HepG2 (cell line): ENCODE data around the gene PVRIG. TPM values are rescaled to one million over a fixed set of nuclear protein-coding genes. Genes with fewer than 3 reads are reported as not detected.
A peak's percentile ranks its signal among the peaks of the same experiment; 100 is the strongest.

ENCODE experiments used
- GABPB1 ChIP-seq: IDR thresholded peaks from 2 replicates; pipeline ENCODE4 v1.6.1; 2016; ENCODE audit warnings: mild to moderate bottlenecking, missing genetic modification reagents, moderate library complexity, missing compliant biosample characterization
- LCORL ChIP-seq, 2 experiments: fragments of 450-650 bp in 1 of 2; sonication (generic) in 1 of 2; formaldehyde crosslinking in 1 of 2; IDR thresholded peaks; 2 replicates each; pipeline versions ENCODE4 v1.5.0 to v1.6.1; 2017 to 2020; ENCODE audit warnings: antibody characterized with exemption in 1 of 2, missing genetic modification reagents in 1 of 2
- SAP130 ChIP-seq: IDR thresholded peaks from 2 replicates; pipeline ENCODE4 v1.6.1; 2016; ENCODE audit warnings: low read depth
- SP4 ChIP-seq: sonication (generic); formaldehyde crosslinking; IDR thresholded peaks from 2 replicates; pipeline ENCODE4 v1.8.1; 2023; ENCODE audit warnings: mild to moderate bottlenecking, missing genetic modification reagents
- STAG1 ChIP-seq: sonication (generic); formaldehyde crosslinking; IDR thresholded peaks from 2 replicates; pipeline ENCODE4 v1.4.0; 2020; ENCODE audit warnings: missing genetic modification reagents
- THAP11 ChIP-seq: IDR thresholded peaks from 2 replicates; pipeline ENCODE4 v1.6.1; 2016; ENCODE audit warnings: missing biosample characterization, missing genetic modification reagents
- ZBTB8A ChIP-seq: sonication (generic); formaldehyde crosslinking; IDR thresholded peaks from 2 replicates; pipeline ENCODE4 v1.4.0; 2020; ENCODE audit warnings: mild to moderate bottlenecking, low read depth, missing genetic modification reagents, borderline replicate concordance
- ZNF572 ChIP-seq: sonication (generic); formaldehyde crosslinking; IDR thresholded peaks from 2 replicates; pipeline ENCODE4 v1.5.1; 2020; ENCODE audit warnings: mild to moderate bottlenecking, missing genetic modification reagents
- ZNF777 ChIP-seq: sonication (generic); formaldehyde crosslinking; IDR thresholded peaks from 2 replicates; pipeline ENCODE4 v1.4.0; 2020; ENCODE audit warnings: missing genetic modification reagents
- ZSCAN21 ChIP-seq: sonication (generic); formaldehyde crosslinking; IDR thresholded peaks from 2 replicates; pipeline ENCODE4 v1.8.0; 2022; ENCODE audit warnings: mild to moderate bottlenecking, missing genetic modification reagents, moderate library complexity, borderline replicate concordance
- polyA plus RNA-seq, 8 experiments: library from polyadenylated mRNA; depleted of rRNA in 3 of 8; stranded (reverse) in 7 of 8; unstranded in 1 of 8; fragments of >200 nt; fragmentation: Illumina TruSeq in 4 of 8; extraction: Trizol in 4 of 8; gene quantifications; 2 replicates each; pipeline versions ENCODE4 v1.2.1 to v1.2.3, GENCODE V29; 2011 to 2016; ENCODE audit warnings: low read depth in 4 of 8, missing spikeins in 1 of 8, mixed read lengths in 1 of 8; ENCODE audit not compliant: insufficient read depth in 1 of 8
- total RNA-seq, 5 experiments: library from RNA; depleted of rRNA; stranded (reverse); fragments of >200 nt; fragmentation: Illumina TruSeq; extraction: Trizol; gene quantifications; 2 replicates each; pipeline ENCODE4 v1.2.3, GENCODE V29; 2016; ENCODE audit warnings: low read depth in 1 of 5
- TF ChIP-seq, protein P1 (sequence below): sonication (generic); formaldehyde crosslinking; IDR thresholded peaks from 2 replicates; pipeline ENCODE4 v1.4.0; 2020; ENCODE audit warnings: missing genetic modification reagents
- TF ChIP-seq, protein P2 (sequence below): IDR thresholded peaks from 2 replicates; pipeline ENCODE4 v1.6.1; 2016

Gene PVRIG
- total and polyA plus RNA-seq, 2 of the 13 experiments (the other 11 are each of a cell fraction or from before 2014, with no cell fraction given): not detected

DNA sequence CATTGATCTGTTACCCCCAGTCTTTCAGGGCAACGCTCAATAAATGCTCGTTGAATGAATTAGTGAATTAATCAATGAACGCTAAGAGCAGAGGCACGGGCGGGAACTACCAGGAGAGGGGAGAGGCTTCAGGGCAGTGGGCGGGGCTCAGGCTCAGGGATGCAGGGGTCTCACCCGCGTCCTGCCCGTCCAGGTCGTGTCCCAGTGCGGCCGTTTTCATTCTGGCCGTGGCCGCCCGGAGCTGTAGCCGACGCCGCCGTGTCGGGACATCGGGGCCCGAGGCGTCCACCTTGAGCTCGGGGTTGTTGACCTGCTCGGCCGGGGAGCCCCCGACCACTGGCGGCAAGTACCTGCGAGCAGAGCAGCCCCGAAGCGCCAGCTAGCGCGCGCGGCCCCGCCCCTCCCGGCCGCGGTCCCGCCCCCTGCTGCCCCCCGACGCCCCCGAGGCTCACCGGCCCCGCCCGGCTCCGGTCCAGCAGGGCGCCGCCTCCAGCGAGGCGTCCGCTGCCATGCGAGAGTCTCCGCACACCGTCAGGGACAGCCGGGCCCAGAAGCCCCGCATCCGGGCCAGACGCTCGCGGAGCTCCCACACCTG is 48.6 kb upstream of the PVRIG start (continued):
- TF ChIP-seq, protein P1, sequence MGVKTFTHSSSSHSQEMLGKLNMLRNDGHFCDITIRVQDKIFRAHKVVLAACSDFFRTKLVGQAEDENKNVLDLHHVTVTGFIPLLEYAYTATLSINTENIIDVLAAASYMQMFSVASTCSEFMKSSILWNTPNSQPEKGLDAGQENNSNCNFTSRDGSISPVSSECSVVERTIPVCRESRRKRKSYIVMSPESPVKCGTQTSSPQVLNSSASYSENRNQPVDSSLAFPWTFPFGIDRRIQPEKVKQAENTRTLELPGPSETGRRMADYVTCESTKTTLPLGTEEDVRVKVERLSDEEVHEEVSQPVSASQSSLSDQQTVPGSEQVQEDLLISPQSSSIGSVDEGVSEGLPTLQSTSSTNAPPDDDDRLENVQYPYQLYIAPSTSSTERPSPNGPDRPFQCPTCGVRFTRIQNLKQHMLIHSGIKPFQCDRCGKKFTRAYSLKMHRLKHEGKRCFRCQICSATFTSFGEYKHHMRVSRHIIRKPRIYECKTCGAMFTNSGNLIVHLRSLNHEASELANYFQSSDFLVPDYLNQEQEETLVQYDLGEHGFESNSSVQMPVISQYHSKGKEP: no peak
- TF ChIP-seq ZSCAN21 (no peak), ZBTB8A (no peak), GABPB1 (peak; percentile 45; the same call in 1 of the 2 replicates), STAG1 (no peak), SAP130 (0 out of 2 replicates have a peak, but pooled peaks have one; percentile 10), ZNF777 (CRISPR knock-in tag) (peak; percentile 83), ZNF572 (CRISPR knock-in tag) (0 out of 2 replicates have a peak, but pooled peaks have one; percentile 20), THAP11 (CRISPR knock-in tag) (no peak), SP4 (CRISPR knock-in tag) (0 out of 2 replicates have a peak, but pooled peaks have one; percentile 25), LCORL (IDR thresholded peaks at IDR 0.05) (no peak), LCORL (CRISPR knock-in tag; IDR thresholded peaks at IDR 0.05) (no peak)
- TF ChIP-seq, protein P2, sequence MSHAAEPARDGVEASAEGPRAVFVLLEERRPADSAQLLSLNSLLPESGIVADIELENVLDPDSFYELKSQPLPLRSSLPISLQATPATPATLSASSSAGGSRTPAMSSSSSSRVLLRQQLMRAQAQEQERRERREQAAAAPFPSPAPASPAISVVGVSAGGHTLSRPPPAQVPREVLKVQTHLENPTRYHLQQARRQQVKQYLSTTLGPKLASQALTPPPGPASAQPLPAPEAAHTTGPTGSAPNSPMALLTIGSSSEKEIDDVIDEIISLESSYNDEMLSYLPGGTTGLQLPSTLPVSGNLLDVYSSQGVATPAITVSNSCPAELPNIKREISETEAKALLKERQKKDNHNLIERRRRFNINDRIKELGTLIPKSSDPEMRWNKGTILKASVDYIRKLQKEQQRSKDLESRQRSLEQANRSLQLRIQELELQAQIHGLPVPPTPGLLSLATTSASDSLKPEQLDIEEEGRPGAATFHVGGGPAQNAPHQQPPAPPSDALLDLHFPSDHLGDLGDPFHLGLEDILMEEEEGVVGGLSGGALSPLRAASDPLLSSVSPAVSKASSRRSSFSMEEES (CRISPR knock-in tag): no peak
